Esophagus squamous epithelium (tissue), 5 donors: ENCODE results near the gene NME3. TPM values are rescaled to one million over a fixed set of nuclear protein-coding genes. Genes with fewer than 3 reads are reported as not detected.
A peak's percentile ranks its signal among the peaks of the same experiment; 100 is the strongest.

Experiments
- DNase-seq: peaks from one replicate; lab custom pipeline; 2025; lab: John Stamatoyannopoulos, UW
- H3K27ac ChIP-seq, 4 donors: fragments of 200-600 bp; sonication (generic); one replicate each; pipeline ENCODE4 v1.5.1; 2016 to 2019; ENCODE audit warnings: mild to moderate bottlenecking in 1 of 4
- H3K27me3 ChIP-seq, 4 donors: fragments of 200-600 bp; sonication (generic); 1 replicate in 3 of 4; 2 replicates in 1 of 4; pipeline versions ENCODE4 v1.5.1 to v1.6.0; 2017 to 2021; ENCODE audit warnings: antibody characterized with exemption in 1 of 4
- H3K36me3 ChIP-seq, 3 donors: fragments of 200-600 bp; sonication (generic); one replicate each; pipeline ENCODE4 v1.5.1; 2016 to 2019
- H3K4me1 ChIP-seq, 3 donors: fragments of 200-600 bp; sonication (generic); one replicate each; pipeline ENCODE4 v1.5.1; 2017 to 2019
- H3K4me3 ChIP-seq, 4 donors: fragments of 200-600 bp; sonication (generic); 1 replicate in 3 of 4; 2 replicates in 1 of 4; pipeline ENCODE4 v1.5.1; 2016 to 2019; ENCODE audit warnings: mild to moderate bottlenecking in 2 of 4, moderate library complexity in 1 of 4
- H3K9me3 ChIP-seq, 3 donors: fragments of 200-600 bp; sonication (generic); one replicate each; pipeline ENCODE4 v1.5.1; 2016 to 2019
- CTCF ChIP-seq, 6 experiments: fragments of 450-650 bp in 4 of 6; fragments of 200-600 bp in 2 of 6; sonication (generic) in 2 of 6; IDR thresholded peaks; one replicate each; pipeline ENCODE4 v1.5.1; 2016 to 2019; ENCODE audit warnings: antibody characterized with exemption in 6 of 6, mild to moderate bottlenecking in 4 of 6, moderate library complexity in 4 of 6
- POLR2A ChIP-seq, 4 donors: fragments of 450-650 bp; IDR thresholded peaks; one replicate each; pipeline ENCODE4 v1.6.1; 2017; ENCODE audit warnings: antibody characterized with exemption in 4 of 4, mild to moderate bottlenecking in 4 of 4, moderate library complexity in 3 of 4
- WGBS, 2 donors: methylation state at CpG; one replicate each; pipeline ENCODE4 v1.1.5; 2018; 5-methylcytosine and 5-hydroxymethylcytosine counted together
- intact Hi-C: fragments of 100-400 bp; cut with DNase I; formaldehyde crosslinking; loops from one replicate; pipeline ENCODE4 v1.15.0; 2022
- small RNA-seq, 4 donors: library from RNA; depleted of rRNA; stranded (forward); fragments of <200 nt; gene quantifications; one replicate each; pipeline ENCODE3, GENCODE V24; 2016
- total RNA-seq, 4 donors: library from RNA; depleted of rRNA; stranded (reverse); fragments of >200 nt; gene quantifications; one replicate each; pipeline ENCODE4 v1.1.0, GENCODE V29; 2016
- donor health status: DM: yes; HTN: yes; CAD: no.

The NME3 gene
- total RNA-seq, 4 donors from 2014 or later = 30.2 to 57.1 (median 53.6) TPM

GRCh38 chr16:1721372-1721771 lies 50.0 kb downstream of the NME3 start:
- 81 to 86% methylated on average over 7 to 9 of the region's 9 CpGs for WGBS, 2 donors
- H3K4me1 ChIP-seq = peaks cover 19 to 60% (median 22%) of the 10 kb centered on the region in 3 donors
- no peak for TF ChIP-seq POLR2A (IDR thresholded peaks at IDR 0.05)
- TF ChIP-seq CTCF (IDR thresholded peaks at IDR 0.05) = no peak
- DNase-seq = no peak
- peak overlapping the region; percentile 44 to 84 (median 68) for H3K27ac ChIP-seq
- H3K4me3 ChIP-seq = no peak overlapping the region
- H3K36me3 ChIP-seq = peaks cover 0 to 23% (median 10%) of the 10 kb centered on the region in 3 donors
- H3K9me3 ChIP-seq = no peaks in the 10 kb centered on the region
- H3K27me3 ChIP-seq = no peaks in the 10 kb centered on the region
- intact Hi-C loops = no loop called here

Small RNA genes within 50 kb of the gene (small RNA-seq; reads per million reads assigned to genes)
- gene MIR3177 = 0.27 to 1.0 (median 0.35) reads per million in 4 donors

Other genes with a start within 250 kb of the NME3 start
- gene TMEM204, start 237.9 kb downstream of the NME3 start, total RNA-seq = 10 to 100 TPM in 1 of 4 donors, 1 to 10 TPM in 3; 4.3 to 32.4 (median 7.9) TPM
- gene IFT140, start 159.5 kb downstream of the NME3 start, total RNA-seq = 10 to 100 TPM in 1 of 4 donors, 1 to 10 TPM in 3; 3.7 to 12.0 (median 6.8) TPM
- 1 to 10 TPM; 5.2 to 9.9 (median 8.0) TPM for gene CRAMP1, start 159.2 kb downstream of the NME3 start, total RNA-seq
- gene JPT2, start 93.3 kb downstream of the NME3 start, total RNA-seq = 10 to 100 TPM; 45.6 to 68.0 (median 48.6) TPM
- 10 to 100 TPM in 3 of 4 donors, 1 to 10 TPM in 1; 8.6 to 37.6 (median 24.7) TPM for gene MAPK8IP3, start 65.3 kb downstream of the NME3 start, total RNA-seq
- 10 to 100 TPM in 2 of 4 donors, 1 to 10 TPM in 2; 8.8 to 14.4 (median 10.1) TPM for gene EME2, start 1.3 kb upstream of the NME3 start, total RNA-seq
- 100 to 1,000 TPM in 3 of 4 donors, 10 to 100 TPM in 1; 89.5 to 158 (median 114) TPM for gene MRPS34, start 1.6 kb upstream of the NME3 start, total RNA-seq
- 10 to 100 TPM; 27.8 to 84.5 (median 45.1) TPM for gene SPSB3, start 11.0 kb upstream of the NME3 start, total RNA-seq
- 10 to 100 TPM; 71.4 to 91.5 (median 79.5) TPM for gene NUBP2, start 11.4 kb upstream of the NME3 start, total RNA-seq
- not detected for gene IGFALS, start 22.2 kb upstream of the NME3 start, total RNA-seq
- 10 to 100 TPM; 30.6 to 56.5 (median 43.4) TPM for gene HAGH, start 55.3 kb upstream of the NME3 start, total RNA-seq
- gene FAHD1, start 55.7 kb upstream of the NME3 start, total RNA-seq = 10 to 100 TPM; 34.3 to 52.3 (median 46.9) TPM
- under 1 TPM in 1 of 4 donors, not detected in 3; 0.76 TPM for gene MEIOB, start 100.6 kb upstream of the NME3 start, total RNA-seq
- gene HS3ST6, start 146.9 kb upstream of the NME3 start, total RNA-seq = 1 to 10 TPM; 1.6 to 9.9 (median 6.3) TPM
- gene MSRB1, start 171.7 kb upstream of the NME3 start, total RNA-seq = 10 to 100 TPM; 20.1 to 36.4 (median 21.0) TPM
- gene RPL3L, start 183.1 kb upstream of the NME3 start, total RNA-seq = not detected
- gene NDUFB10, start 188.0 kb upstream of the NME3 start, total RNA-seq = 100 to 1,000 TPM; 172 to 215 (median 189) TPM
- 1,000 to 10,000 TPM; 1,980 to 2,837 (median 2,292) TPM for gene RPS2, start 193.3 kb upstream of the NME3 start, total RNA-seq
- not detected for gene RNF151, start 195.3 kb upstream of the NME3 start, total RNA-seq
- gene TBL3, start 200.5 kb upstream of the NME3 start, total RNA-seq = 10 to 100 TPM; 32.7 to 48.2 (median 36.7) TPM
- 1 to 10 TPM in 2 of 4 donors, under 1 TPM in 2; 0.38 to 4.2 (median 1.8) TPM for gene NOXO1, start 209.9 kb upstream of the NME3 start, total RNA-seq
- 10 to 100 TPM in 2 of 4 donors, 1 to 10 TPM in 2; 5.6 to 30.4 (median 13.6) TPM for gene GFER, start 212.7 kb upstream of the NME3 start, total RNA-seq
- 1 to 10 TPM in 2 of 4 donors, under 1 TPM in 1, not detected in 1; 0.38 to 1.0 (median 1.0) TPM for gene SYNGR3, start 218.4 kb upstream of the NME3 start, total RNA-seq
- gene ZNF598, start 238.3 kb upstream of the NME3 start, total RNA-seq = 10 to 100 TPM; 31.3 to 56.1 (median 40.9) TPM
- gene NPW, start 248.2 kb upstream of the NME3 start, total RNA-seq = under 1 TPM in 1 of 4 donors, not detected in 3; 0.48 TPM